Keratinocyte (primary cell): ENCODE data around the gene DPYD.

ENCODE experiments used
- EZH2 ChIP-seq: IDR thresholded peaks from one replicate; pipeline ENCODE4 v1.6.1; 2012; ENCODE audit warnings: inconsistent platforms, mild to moderate bottlenecking, low read length, moderate library complexity
- TF ChIP-seq, protein P1 (sequence below), 3 experiments: IDR thresholded peaks in 1 of 3; conservative IDR thresholded peaks in 1 of 3; optimal IDR thresholded peaks in 1 of 3; 2 replicates in 2 of 3; 3 replicates in 1 of 3; pipeline versions ENCODE3 to v1.5.1; 2011; ENCODE audit warnings: low read length in 3 of 3, mild to moderate bottlenecking in 3 of 3, moderate library complexity in 2 of 3, control low read depth in 1 of 3, inconsistent platforms in 1 of 3; ENCODE audit not compliant: insufficient read depth in 2 of 3; ENCODE audit errors: extremely low read depth in 1 of 3

GRCh38 chr1:97883823-97884222, 37.0 kb downstream of the DPYD start:
- TF ChIP-seq, protein P1, sequence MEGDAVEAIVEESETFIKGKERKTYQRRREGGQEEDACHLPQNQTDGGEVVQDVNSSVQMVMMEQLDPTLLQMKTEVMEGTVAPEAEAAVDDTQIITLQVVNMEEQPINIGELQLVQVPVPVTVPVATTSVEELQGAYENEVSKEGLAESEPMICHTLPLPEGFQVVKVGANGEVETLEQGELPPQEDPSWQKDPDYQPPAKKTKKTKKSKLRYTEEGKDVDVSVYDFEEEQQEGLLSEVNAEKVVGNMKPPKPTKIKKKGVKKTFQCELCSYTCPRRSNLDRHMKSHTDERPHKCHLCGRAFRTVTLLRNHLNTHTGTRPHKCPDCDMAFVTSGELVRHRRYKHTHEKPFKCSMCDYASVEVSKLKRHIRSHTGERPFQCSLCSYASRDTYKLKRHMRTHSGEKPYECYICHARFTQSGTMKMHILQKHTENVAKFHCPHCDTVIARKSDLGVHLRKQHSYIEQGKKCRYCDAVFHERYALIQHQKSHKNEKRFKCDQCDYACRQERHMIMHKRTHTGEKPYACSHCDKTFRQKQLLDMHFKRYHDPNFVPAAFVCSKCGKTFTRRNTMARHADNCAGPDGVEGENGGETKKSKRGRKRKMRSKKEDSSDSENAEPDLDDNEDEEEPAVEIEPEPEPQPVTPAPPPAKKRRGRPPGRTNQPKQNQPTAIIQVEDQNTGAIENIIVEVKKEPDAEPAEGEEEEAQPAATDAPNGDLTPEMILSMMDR (optimal IDR thresholded peaks at IDR 0.05 in 1 of 3, IDR thresholded peaks at IDR 0.05 in 1 of 3, conservative IDR thresholded peaks at IDR 0.05 in 1 of 3; ENCODE audit: extremely low read depth in 1 of 3, insufficient read depth in 2 of 3, low read length in 3 of 3): no peak
- TF ChIP-seq EZH2: no peak
